OCI-LY3 (cell line): ENCODE data around the gene RGS6.

Experiments
- EZH2phosphoT487 ChIP-seq: fragments of 200-600 bp; shearing (Covaris generic); IDR thresholded peaks from 2 replicates; pipeline ENCODE4 v1.6.1; 2018; ENCODE audit warnings: antibody characterized with exemption, mixed run types, low read depth
- TF ChIP-seq, protein P1 (sequence below): fragments of 200-600, 300-600 bp; sonication (generic); IDR thresholded peaks from 2 replicates; pipeline ENCODE4 v1.5.1; 2014; ENCODE audit warnings: antibody characterized with exemption, low read length, low read depth

DNA sequence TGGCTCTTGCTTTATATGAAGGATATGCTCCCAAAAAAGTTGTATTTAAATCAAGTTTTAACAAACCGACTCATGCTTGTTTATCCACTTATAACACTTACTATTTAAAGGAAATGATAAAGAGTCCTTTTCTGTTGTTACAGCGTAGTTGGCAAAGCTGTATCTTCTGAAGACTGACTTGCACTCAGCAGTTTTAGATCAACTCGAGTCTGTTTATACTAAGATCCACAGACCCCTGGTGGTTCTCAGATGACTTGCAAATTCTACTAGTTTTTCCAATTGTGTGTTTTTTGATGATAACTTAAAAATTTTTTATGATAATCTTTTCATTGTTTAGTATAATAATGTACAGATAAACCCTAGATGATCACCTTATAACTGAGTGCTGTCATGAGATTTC lies 475.8 kb downstream of the RGS6 start:
- TF ChIP-seq, protein P1, sequence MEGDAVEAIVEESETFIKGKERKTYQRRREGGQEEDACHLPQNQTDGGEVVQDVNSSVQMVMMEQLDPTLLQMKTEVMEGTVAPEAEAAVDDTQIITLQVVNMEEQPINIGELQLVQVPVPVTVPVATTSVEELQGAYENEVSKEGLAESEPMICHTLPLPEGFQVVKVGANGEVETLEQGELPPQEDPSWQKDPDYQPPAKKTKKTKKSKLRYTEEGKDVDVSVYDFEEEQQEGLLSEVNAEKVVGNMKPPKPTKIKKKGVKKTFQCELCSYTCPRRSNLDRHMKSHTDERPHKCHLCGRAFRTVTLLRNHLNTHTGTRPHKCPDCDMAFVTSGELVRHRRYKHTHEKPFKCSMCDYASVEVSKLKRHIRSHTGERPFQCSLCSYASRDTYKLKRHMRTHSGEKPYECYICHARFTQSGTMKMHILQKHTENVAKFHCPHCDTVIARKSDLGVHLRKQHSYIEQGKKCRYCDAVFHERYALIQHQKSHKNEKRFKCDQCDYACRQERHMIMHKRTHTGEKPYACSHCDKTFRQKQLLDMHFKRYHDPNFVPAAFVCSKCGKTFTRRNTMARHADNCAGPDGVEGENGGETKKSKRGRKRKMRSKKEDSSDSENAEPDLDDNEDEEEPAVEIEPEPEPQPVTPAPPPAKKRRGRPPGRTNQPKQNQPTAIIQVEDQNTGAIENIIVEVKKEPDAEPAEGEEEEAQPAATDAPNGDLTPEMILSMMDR: no peak
- no peak for TF ChIP-seq EZH2phosphoT487
